HCT116 (cell line): ENCODE results near the gene HOXB7. TPM values are rescaled to one million over a fixed set of nuclear protein-coding genes. Genes with fewer than 3 reads are reported as not detected.

ENCODE experiments used
- ATAC-seq: fragments of 200-7000 bp; cut with Tn5 transposase; 2 replicates; pipeline ENCODE4 v1.9.1; 2020; ENCODE audit warnings: mild to moderate bottlenecking, moderate library complexity
- BruUV-seq: library from RNA; stranded (reverse); fragments of 400-500 nt; replicated peaks from 2 replicates; lab custom pipeline; 2021; lab: Mats Ljungman, UMichigan
- CTCF ChIA-PET: fragments of 300-600 bp; sonication (Branson Sonifier 250); formaldehyde crosslinking; loops from one replicate; lab custom pipeline; 2021; ENCODE audit warnings: antibody characterized with exemption; lab: Charles Lee
- POLR2A ChIA-PET: fragments of 300-600, 350-600 bp; sonication (Branson Sonifier 250); formaldehyde crosslinking; loops from one replicate; lab custom pipeline; 2021; ENCODE audit warnings: antibody characterized with exemption; lab: Charles Lee
- RAD21 ChIA-PET, 2 experiments: fragments of 300-600 bp; sonication (Branson Sonifier 250); formaldehyde crosslinking; loops; one replicate each; lab custom pipeline; 2023; ENCODE audit warnings: low total read pairs in 2 of 2; ENCODE audit not compliant: uncharacterized antibody in 2 of 2, unreplicated experiment in 2 of 2, low non-redundant PET in 1 of 2; lab: Charles Lee
- DNase-seq: peaks from one replicate; pipeline ENCODE4 v3.0.0-alpha.2; 2010; ENCODE audit warnings: low read depth, low spot score
- H2AFZ ChIP-seq: fragments of 200-600 bp; shearing (Covaris generic), sonication (generic); 2 replicates; pipeline ENCODE4 v1.6.1; 2017; ENCODE audit warnings: low read depth, mixed run types, mixed read lengths, antibody characterized with exemption, low read length; ENCODE audit not compliant: poor library complexity, severe bottlenecking
- H3K27ac ChIP-seq: 2 replicates; pipeline ENCODE4 v1.5.1; 2012; ENCODE audit warnings: low read depth, low read length
- H3K27me3 ChIP-seq: fragments of 200-600 bp; sonication (generic); 2 replicates; pipeline ENCODE4 v1.6.1; 2016; ENCODE audit warnings: mixed run types, low read length, mixed read lengths; ENCODE audit not compliant: insufficient read depth
- H3K36me3 ChIP-seq, 2 experiments: fragments of 200-500 bp in 1 of 2; fragments of 200-600 bp in 1 of 2; sonication (Bioruptor generic) in 1 of 2; sonication (generic) in 1 of 2; 2 replicates each; pipeline versions ENCODE4 v1.5.1 to v1.6.1; 2014 to 2016; ENCODE audit warnings: low read length in 2 of 2, inconsistent platforms in 1 of 2, mixed read lengths in 1 of 2, mixed run types in 1 of 2; ENCODE audit not compliant: insufficient read depth in 2 of 2, control insufficient read depth in 1 of 2
- H3K4me1 ChIP-seq, 2 experiments: fragments of 200-600 bp in 1 of 2; sonication (generic) in 1 of 2; 2 replicates each; pipeline versions ENCODE4 v1.5.1 to v1.6.1; 2012 to 2017; ENCODE audit warnings: low read length in 2 of 2, inconsistent platforms in 1 of 2, mild to moderate bottlenecking in 1 of 2, mixed read lengths in 1 of 2, mixed run types in 1 of 2, moderate library complexity in 1 of 2; ENCODE audit not compliant: insufficient read depth in 2 of 2, control insufficient read depth in 1 of 2
- H3K4me2 ChIP-seq: fragments of 200-600 bp; sonication (generic); 2 replicates; pipeline ENCODE4 v1.6.1; 2017; ENCODE audit warnings: mixed run types, low read length, mixed read lengths
- H3K4me3 ChIP-seq, 2 experiments: fragments of 200-600 bp in 1 of 2; sonication (generic) in 1 of 2; replicated peaks in 1 of 2; 2 replicates each; pipeline ENCODE4 v1.5.1; 2011 to 2016; ENCODE audit warnings: low read length in 2 of 2, control low read depth in 1 of 2, low read depth in 1 of 2, mild to moderate bottlenecking in 1 of 2, mixed read lengths in 1 of 2, mixed run types in 1 of 2
- H3K79me2 ChIP-seq: fragments of 200-600 bp; sonication (generic); 2 replicates; pipeline ENCODE4 v1.6.1; 2017; ENCODE audit warnings: mild to moderate bottlenecking, mixed run types, low read length, moderate library complexity, mixed read lengths; ENCODE audit not compliant: insufficient read depth
- H3K9ac ChIP-seq: fragments of 200-600 bp; sonication (generic); 2 replicates; pipeline ENCODE4 v1.6.1; 2016; ENCODE audit warnings: low read length, mixed read lengths
- H3K9me2 ChIP-seq: fragments of 200-600 bp; sonication (generic), shearing (Covaris generic); 2 replicates; pipeline ENCODE4 v1.6.1; 2017; ENCODE audit warnings: mixed run types, mild to moderate bottlenecking, moderate library complexity; ENCODE audit not compliant: insufficient read depth
- H3K9me3 ChIP-seq, 2 experiments: fragments of 200-500 bp in 1 of 2; fragments of 200-600 bp in 1 of 2; sonication (Bioruptor generic) in 1 of 2; sonication (generic) in 1 of 2; 2 replicates each; pipeline ENCODE4 v1.6.1; 2014 to 2017; ENCODE audit warnings: low read length in 2 of 2, mixed read lengths in 2 of 2, inconsistent platforms in 1 of 2, low read depth in 1 of 2, mild to moderate bottlenecking in 1 of 2, mixed run types in 1 of 2, moderate library complexity in 1 of 2; ENCODE audit not compliant: control insufficient read depth in 1 of 2, insufficient read depth in 1 of 2
- H4K20me1 ChIP-seq: fragments of 200-600 bp; sonication (generic), shearing (Covaris generic); 2 replicates; pipeline ENCODE4 v1.6.1; 2017; ENCODE audit warnings: mixed run types, mild to moderate bottlenecking, moderate library complexity; ENCODE audit not compliant: insufficient read depth
- CBX3 ChIP-seq: IDR thresholded peaks from 2 replicates; pipeline ENCODE4 v1.6.1; 2012; ENCODE audit warnings: low read depth
- RAD21 ChIP-seq: IDR thresholded peaks from 2 replicates; pipeline ENCODE4 v1.6.1; 2012; ENCODE audit warnings: low read depth, mild to moderate bottlenecking
- SIN3A ChIP-seq: IDR thresholded peaks from 2 replicates; pipeline ENCODE4 v1.6.1; 2012; ENCODE audit warnings: low read depth
- TCF7L2 ChIP-seq: IDR thresholded peaks from 2 replicates; pipeline ENCODE4 v1.7.0; 2011; ENCODE audit warnings: borderline replicate concordance, inconsistent platforms; ENCODE audit not compliant: insufficient read depth, insufficient read length; ENCODE audit errors: extremely low read depth
- ZNF274 ChIP-seq: fragments of 200-500 bp; sonication (Bioruptor generic); IDR thresholded peaks from 2 replicates; pipeline ENCODE4 v1.6.1; 2014; ENCODE audit warnings: mild to moderate bottlenecking, low read depth, low read length, inconsistent platforms
- intact Hi-C: fragments of 100-400 bp; cut with micrococcal nuclease; formaldehyde crosslinking; loops from 2 replicates; pipeline ENCODE4 v1.10.0; 2022
- total RNA-seq: library from RNA; stranded (reverse); gene quantifications from one replicate; pipeline ENCODE4 v1.2.1, GENCODE V29; 2021; ENCODE audit not compliant: unreplicated experiment
- TF ChIP-seq, protein P1 (sequence below): IDR thresholded peaks from 2 replicates; pipeline ENCODE4 v1.6.1; 2012; ENCODE audit warnings: low read depth

HOXB7 gene
- total RNA-seq, 1 experiment from 2014 or later: 33.6 TPM

GRCh38 chr17:48599354-48599753, 11.5 kb downstream of the HOXB7 start:
- no TSS peak for BruUV-seq
- no peak for ATAC-seq
- ChIA-PET CTCF (no interaction called here), POLR2A (no interaction called here), RAD21 (interaction anchor here in 1 of 2 experiments (0.6 kb wide), 1 partner anchor 15 kb away, joined by 4 read pairs; no protein-coding TSS in a partner anchor)
- Histone ChIP-seq H3K79me2 (peaks cover 100% of the 10 kb centered on the region), H3K4me2 (no peak overlapping the region), H3K4me1 (peaks cover 23 to 32% of the 10 kb centered on the region in 2 experiments), H3K9ac (no peak overlapping the region), H3K36me3 (peaks cover 22 to 24% of the 10 kb centered on the region in 2 experiments; a peak in 3 of 4 replicates), H2AFZ (no peak overlapping the region), H3K9me3 (no peaks in the 10 kb centered on the region), H4K20me1 (peaks cover 4% of the 10 kb centered on the region; the same call in 1 of the 2 replicates), H3K4me3 (no peak overlapping the region), H3K27ac (0 out of 2 replicates have a peak overlapping the region, but pooled peaks have one; percentile 47), H3K9me2 (no peaks in the 10 kb centered on the region), H3K27me3 (no peaks in the 10 kb centered on the region)
- DNase-seq: no peak
- no peak for TF ChIP-seq RAD21
- intact Hi-C loops: no loop called here

- DNase-seq: no peak
- Histone ChIP-seq H3K9me2 (no peaks in the 10 kb centered on the region), H3K9me3 (no peaks in the 10 kb centered on the region), H3K27me3 (no peaks in the 10 kb centered on the region), H3K27ac (no peak overlapping the region), H4K20me1 (peaks cover 4% of the 10 kb centered on the region; the same call in 1 of the 2 replicates), H3K79me2 (peaks cover 100% of the 10 kb centered on the region), H3K4me1 (peaks cover 23 to 32% of the 10 kb centered on the region in 2 experiments), H3K4me2 (no peak overlapping the region), H3K9ac (no peak overlapping the region), H3K36me3 (peaks cover 26 to 27% of the 10 kb centered on the region in 2 experiments; a peak in 3 of 4 replicates), H2AFZ (no peak overlapping the region), H3K4me3 (no peak overlapping the region)
- POLR2A ChIA-PET: no interaction called here
- RAD21 ChIA-PET: interaction anchor here in 1 of 2 experiments (0.6 kb wide), 1 partner anchor 16 kb away, joined by 4 read pairs; no protein-coding TSS in a partner anchor
- TF ChIP-seq, protein P1, sequence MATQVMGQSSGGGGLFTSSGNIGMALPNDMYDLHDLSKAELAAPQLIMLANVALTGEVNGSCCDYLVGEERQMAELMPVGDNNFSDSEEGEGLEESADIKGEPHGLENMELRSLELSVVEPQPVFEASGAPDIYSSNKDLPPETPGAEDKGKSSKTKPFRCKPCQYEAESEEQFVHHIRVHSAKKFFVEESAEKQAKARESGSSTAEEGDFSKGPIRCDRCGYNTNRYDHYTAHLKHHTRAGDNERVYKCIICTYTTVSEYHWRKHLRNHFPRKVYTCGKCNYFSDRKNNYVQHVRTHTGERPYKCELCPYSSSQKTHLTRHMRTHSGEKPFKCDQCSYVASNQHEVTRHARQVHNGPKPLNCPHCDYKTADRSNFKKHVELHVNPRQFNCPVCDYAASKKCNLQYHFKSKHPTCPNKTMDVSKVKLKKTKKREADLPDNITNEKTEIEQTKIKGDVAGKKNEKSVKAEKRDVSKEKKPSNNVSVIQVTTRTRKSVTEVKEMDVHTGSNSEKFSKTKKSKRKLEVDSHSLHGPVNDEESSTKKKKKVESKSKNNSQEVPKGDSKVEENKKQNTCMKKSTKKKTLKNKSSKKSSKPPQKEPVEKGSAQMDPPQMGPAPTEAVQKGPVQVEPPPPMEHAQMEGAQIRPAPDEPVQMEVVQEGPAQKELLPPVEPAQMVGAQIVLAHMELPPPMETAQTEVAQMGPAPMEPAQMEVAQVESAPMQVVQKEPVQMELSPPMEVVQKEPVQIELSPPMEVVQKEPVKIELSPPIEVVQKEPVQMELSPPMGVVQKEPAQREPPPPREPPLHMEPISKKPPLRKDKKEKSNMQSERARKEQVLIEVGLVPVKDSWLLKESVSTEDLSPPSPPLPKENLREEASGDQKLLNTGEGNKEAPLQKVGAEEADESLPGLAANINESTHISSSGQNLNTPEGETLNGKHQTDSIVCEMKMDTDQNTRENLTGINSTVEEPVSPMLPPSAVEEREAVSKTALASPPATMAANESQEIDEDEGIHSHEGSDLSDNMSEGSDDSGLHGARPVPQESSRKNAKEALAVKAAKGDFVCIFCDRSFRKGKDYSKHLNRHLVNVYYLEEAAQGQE: no peak
- no peak for TF ChIP-seq TCF7L2
- TF ChIP-seq RAD21: no peak
- TF ChIP-seq SIN3A: no peak
- TF ChIP-seq CBX3: no peak
- no peak for TF ChIP-seq ZNF274
- CTCF ChIA-PET: no interaction called here
- no TSS peak for BruUV-seq
- ATAC-seq: no peak
- intact Hi-C loops: no loop called here
Observed at GRCh38 chr17:48598736-48599135, 12.1 kb downstream of the HOXB7 start.
